Adrenal gland (tissue), 5 donors: ENCODE data around the gene S100A12.

Experiments
- POLR2A ChIP-seq, 2 donors: fragments of 450-650 bp; IDR thresholded peaks; one replicate each; pipeline ENCODE4 v1.6.1; 2017; ENCODE audit warnings: antibody characterized with exemption in 2 of 2, mild to moderate bottlenecking in 2 of 2, moderate library complexity in 1 of 2
- TF ChIP-seq, protein P1 (sequence below), 6 experiments: fragments of 450-650 bp in 4 of 6; fragments of 200-600 bp in 2 of 6; sonication (generic) in 1 of 6; IDR thresholded peaks; 1 replicate in 5 of 6; 2 replicates in 1 of 6; pipeline versions ENCODE4 v1.5.1 to v1.8.0; 2016 to 2021; ENCODE audit warnings: antibody characterized with exemption in 6 of 6, mild to moderate bottlenecking in 2 of 6, moderate library complexity in 1 of 6
- donor health status: DM: no; HTN: no; CAD: no.

DNA sequence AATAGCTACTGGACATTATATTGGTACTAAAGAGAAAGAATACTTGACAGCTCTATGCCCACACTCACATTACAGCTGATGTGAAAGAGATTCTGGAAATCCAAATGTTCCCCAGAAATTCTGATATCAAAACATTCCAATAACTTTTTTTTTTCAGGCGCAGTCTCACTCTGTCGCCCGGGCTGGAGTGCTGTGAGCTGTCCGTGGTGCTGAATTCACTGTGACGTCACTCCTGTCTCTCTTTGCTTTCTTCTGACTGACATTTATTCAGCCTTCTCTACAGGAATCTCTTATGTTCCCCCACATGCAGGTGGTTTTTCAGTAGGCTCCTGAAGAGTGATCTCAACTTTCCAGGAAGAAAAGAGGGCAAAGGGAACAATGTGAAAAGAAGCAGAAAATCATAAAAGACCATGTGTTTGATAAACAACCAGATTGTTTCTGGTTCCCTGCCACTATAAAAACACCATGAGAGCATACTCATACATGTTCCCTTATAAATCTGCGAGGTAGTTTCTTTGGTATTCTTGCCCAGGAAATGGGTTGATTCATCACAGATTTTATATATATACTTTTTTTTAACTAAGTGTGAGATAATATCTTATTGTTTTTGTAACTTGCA is 47.1 kb upstream of the S100A12 start:
- TF ChIP-seq, protein P1, sequence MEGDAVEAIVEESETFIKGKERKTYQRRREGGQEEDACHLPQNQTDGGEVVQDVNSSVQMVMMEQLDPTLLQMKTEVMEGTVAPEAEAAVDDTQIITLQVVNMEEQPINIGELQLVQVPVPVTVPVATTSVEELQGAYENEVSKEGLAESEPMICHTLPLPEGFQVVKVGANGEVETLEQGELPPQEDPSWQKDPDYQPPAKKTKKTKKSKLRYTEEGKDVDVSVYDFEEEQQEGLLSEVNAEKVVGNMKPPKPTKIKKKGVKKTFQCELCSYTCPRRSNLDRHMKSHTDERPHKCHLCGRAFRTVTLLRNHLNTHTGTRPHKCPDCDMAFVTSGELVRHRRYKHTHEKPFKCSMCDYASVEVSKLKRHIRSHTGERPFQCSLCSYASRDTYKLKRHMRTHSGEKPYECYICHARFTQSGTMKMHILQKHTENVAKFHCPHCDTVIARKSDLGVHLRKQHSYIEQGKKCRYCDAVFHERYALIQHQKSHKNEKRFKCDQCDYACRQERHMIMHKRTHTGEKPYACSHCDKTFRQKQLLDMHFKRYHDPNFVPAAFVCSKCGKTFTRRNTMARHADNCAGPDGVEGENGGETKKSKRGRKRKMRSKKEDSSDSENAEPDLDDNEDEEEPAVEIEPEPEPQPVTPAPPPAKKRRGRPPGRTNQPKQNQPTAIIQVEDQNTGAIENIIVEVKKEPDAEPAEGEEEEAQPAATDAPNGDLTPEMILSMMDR (IDR thresholded peaks at IDR 0.05), result no peak
- TF ChIP-seq POLR2A (IDR thresholded peaks at IDR 0.05), result no peak
